Heart right ventricle (tissue), 16 donors: ENCODE data around the gene CYGB. TPM values are rescaled to one million over a fixed set of nuclear protein-coding genes. Genes with fewer than 3 reads are reported as not detected.

Experiments used
- ATAC-seq, 8 donors: fragments of 200-7000 bp; cut with Tn5 transposase; one replicate each; pipeline ENCODE4 v1.9.1; 2020; ENCODE audit warnings: mild to moderate bottlenecking in 8 of 8, moderate library complexity in 8 of 8, moderate number of reproducible peaks in 1 of 8
- DNase-seq, 2 donors: peaks; one replicate each; pipeline ENCODE4 v3.0.0-alpha.2; 2020
- H3K27ac ChIP-seq, 10 donors: fragments of 200-600 bp; sonication (generic) in 2 of 10; one replicate each; pipeline versions ENCODE4 v1.5.0 to v1.8.0; 2020 to 2022; ENCODE audit warnings: mild to moderate bottlenecking in 3 of 10
- H3K27me3 ChIP-seq, 7 donors: fragments of 200-600 bp; one replicate each; pipeline ENCODE4 v1.8.0; 2021 to 2022; ENCODE audit warnings: mild to moderate bottlenecking in 2 of 7
- H3K36me3 ChIP-seq, 9 donors: fragments of 200-600 bp; sonication (generic) in 1 of 9; one replicate each; pipeline versions ENCODE4 v1.5.0 to v1.8.0; 2020 to 2022; ENCODE audit warnings: mild to moderate bottlenecking in 2 of 9
- H3K4me1 ChIP-seq, 9 donors: fragments of 200-600 bp; sonication (generic) in 1 of 9; one replicate each; pipeline versions ENCODE4 v1.5.0 to v1.8.0; 2020 to 2022; ENCODE audit warnings: mild to moderate bottlenecking in 4 of 9
- H3K4me3 ChIP-seq, 10 donors: fragments of 200-600 bp; sonication (generic) in 2 of 10; one replicate each; pipeline versions ENCODE4 v1.5.0 to v1.8.0; 2020 to 2022; ENCODE audit warnings: mild to moderate bottlenecking in 7 of 10, moderate library complexity in 2 of 10
- H3K9me3 ChIP-seq, 11 donors: fragments of 200-600 bp in 10 of 11; sonication (generic) in 2 of 11; one replicate each; pipeline versions ENCODE4 v1.5.0 to v1.8.0; 2013 to 2022; ENCODE audit warnings: mild to moderate bottlenecking in 2 of 11, control low read depth in 1 of 11, moderate library complexity in 1 of 11
- WGBS, 2 donors: extraction: QIAGEN DNeasy Blood & Tissue Kit; methylation state at CpG; one replicate each; pipeline ENCODE4 v1.1.7; 2013; ENCODE audit warnings: inconsistent platforms in 1 of 2; 5-methylcytosine and 5-hydroxymethylcytosine counted together
- intact Hi-C, 10 donors: fragments of 100-400 bp; cut with DNase I; formaldehyde crosslinking; loops; one replicate each; pipeline versions ENCODE4 v1.11.1 to v1.14.2; 2022
- polyA plus RNA-seq, 2 donors: library from polyadenylated mRNA; stranded (reverse); fragments of 200-250 nt; gene quantifications; one replicate each; pipeline ENCODE4 v1.2.3, GENCODE V29; 2013
- total RNA-seq, 10 donors: library from RNA; stranded (reverse); fragmentation: NEBNext Ultra II Directional in 3 of 10; extraction: Animal tissue kit (Norgen Biotek cat#: 25700) in 3 of 10; gene quantifications; one replicate each; pipeline versions ENCODE4 v1.2.1 to v1.2.4, GENCODE V29; 2021 to 2023
- TF ChIP-seq, protein P1 (sequence below), 9 donors: fragments of 200-600 bp; sonication (generic) in 2 of 9; IDR thresholded peaks; one replicate each; pipeline versions ENCODE4 v1.5.0 to v1.8.0; 2021 to 2022; ENCODE audit warnings: antibody characterized with exemption in 9 of 9, mild to moderate bottlenecking in 5 of 9, moderate library complexity in 1 of 9
- donor health status: Arrhythmogenic right ventricular cardiomyopathy.
- donor health status: ischemic (EF 13 %, LVEDD 7.1; RV severe dilation, severe dysfunction).
- donor health status: healthy with polysubstance abuse.
- donor health status: DM: no; HTN: yes; CAD: no.
- donor health status: DM: no; HTN: no; CAD: no.
- donor health status: ischemic (EF 25% LVEDD 6.9; RV normal size, moderate dysfunction).
- donor health status: ischemic (EF 25% LVEDD 5.7; RV mildly dilated, moderate dysfunction).
- donor health status: healthy.
- donor health status: DM: yes; HTN: yes; CAD: no.
- donor health status: Ischemic cardiomyopathy.
- donor health status: ischemic (EF 35%, LVEDD 5.7; RV mildly dilated, moderate dysfunction).
- donor health status: nonischemic (EF 11% LVEDD 7.7; RV severe dilation, severe dysfunction).
- donor health status: DM: yes; HTN: yes; CAD: no.
- donor health status: PGD.
- donor health status: ischemic (EF 29% LVEDD 5.4; RV normal size, mild dysfunction).
- donor health status: nonischemic (EF 23%, LVEDD 6.1; RV moderate dilation, normal function).

Gene CYGB
- total and polyA plus RNA-seq, 12 donors = 9.3 to 57.7 (median 21.1) TPM

- Histone ChIP-seq H3K4me3 (peak overlapping the region in 1 of 10 donors; percentile 19), H3K27ac (peak overlapping the region in 2 of 10 donors; percentile 35), H3K9me3 (no peaks in the 10 kb centered on the region), H3K27me3 (no peaks in the 10 kb centered on the region), H3K4me1 (peaks cover 14 to 46% (median 34%) of the 10 kb centered on the region in 9 donors), H3K36me3 (no peaks in the 10 kb centered on the region)
- no peak for ATAC-seq
- intact Hi-C loops = loop anchor here in 3 of 10 donors (10.0 kb wide), 2 partner anchors 74 to 164 kb away; partner anchors contain the start of gene MXRA7 (in 1 of the 3)
- DNase-seq = no peak
- TF ChIP-seq, protein P1, sequence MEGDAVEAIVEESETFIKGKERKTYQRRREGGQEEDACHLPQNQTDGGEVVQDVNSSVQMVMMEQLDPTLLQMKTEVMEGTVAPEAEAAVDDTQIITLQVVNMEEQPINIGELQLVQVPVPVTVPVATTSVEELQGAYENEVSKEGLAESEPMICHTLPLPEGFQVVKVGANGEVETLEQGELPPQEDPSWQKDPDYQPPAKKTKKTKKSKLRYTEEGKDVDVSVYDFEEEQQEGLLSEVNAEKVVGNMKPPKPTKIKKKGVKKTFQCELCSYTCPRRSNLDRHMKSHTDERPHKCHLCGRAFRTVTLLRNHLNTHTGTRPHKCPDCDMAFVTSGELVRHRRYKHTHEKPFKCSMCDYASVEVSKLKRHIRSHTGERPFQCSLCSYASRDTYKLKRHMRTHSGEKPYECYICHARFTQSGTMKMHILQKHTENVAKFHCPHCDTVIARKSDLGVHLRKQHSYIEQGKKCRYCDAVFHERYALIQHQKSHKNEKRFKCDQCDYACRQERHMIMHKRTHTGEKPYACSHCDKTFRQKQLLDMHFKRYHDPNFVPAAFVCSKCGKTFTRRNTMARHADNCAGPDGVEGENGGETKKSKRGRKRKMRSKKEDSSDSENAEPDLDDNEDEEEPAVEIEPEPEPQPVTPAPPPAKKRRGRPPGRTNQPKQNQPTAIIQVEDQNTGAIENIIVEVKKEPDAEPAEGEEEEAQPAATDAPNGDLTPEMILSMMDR (IDR thresholded peaks at IDR 0.05) = no peak
- WGBS, 2 donors = 69 to 71% methylated on average over 15 of the region's 15 CpGs
Observed at GRCh38 chr17:76550712-76551615, 13.5 kb upstream of the CYGB start.

- no peaks in the 10 kb centered on the region for H3K9me3 ChIP-seq
- no peak for DNase-seq
- H3K4me3 ChIP-seq = no peak overlapping the region
- H3K4me1 ChIP-seq = peaks cover 26 to 59% (median 47%) of the 10 kb centered on the region in 9 donors
- H3K27me3 ChIP-seq = peaks cover 0 to 5% (median 0%) of the 10 kb centered on the region in 7 donors
- H3K27ac ChIP-seq = no peak overlapping the region
- TF ChIP-seq, protein P1 (IDR thresholded peaks at IDR 0.05) = no peak
- ATAC-seq = no peak
- 74 to 75% methylated on average over 7 of the region's 7 CpGs for WGBS, 2 donors
- intact Hi-C loops = loop anchor here in 1 of 10 donors (10.0 kb wide), 1 partner anchor 175 kb away; the partner anchor contains the start of genes JMJD6 and METTL23
- H3K36me3 ChIP-seq = no peaks in the 10 kb centered on the region
Observed at GRCh38 chr17:76549539-76549938, 12.0 kb upstream of the CYGB start.

GRCh38 chr17:76549215-76549518, 11.7 kb upstream of the CYGB start:
- Histone ChIP-seq H3K4me3 (no peak overlapping the region), H3K27me3 (peaks cover 0 to 9% (median 0%) of the 10 kb centered on the region in 7 donors), H3K9me3 (no peaks in the 10 kb centered on the region), H3K36me3 (no peaks in the 10 kb centered on the region), H3K4me1 (peaks cover 29 to 62% (median 47%) of the 10 kb centered on the region in 9 donors), H3K27ac (no peak overlapping the region)
- intact Hi-C loops = loop anchor here in 1 of 10 donors (10.0 kb wide), 1 partner anchor 176 kb away; the partner anchor contains the start of genes JMJD6 and METTL23
- TF ChIP-seq, protein P1 (IDR thresholded peaks at IDR 0.05) = no peak
- ATAC-seq (no peak), DNase-seq (no peak)
- 85 to 96% methylated on average over 9 of the region's 9 CpGs for whole genome bisulfite sequencing, 2 donors

GRCh38 chr17:76548378-76549214, 11.1 kb upstream of the CYGB start:
- peak overlapping the region in 2 of 10 donors; percentile 11 to 21 for H3K27ac ChIP-seq
- intact Hi-C loops = loop anchor here in 1 of 10 donors (10.0 kb wide), 1 partner anchor 176 kb away; the partner anchor contains the start of genes JMJD6 and METTL23
- H3K4me3 ChIP-seq = no peak overlapping the region
- TF ChIP-seq, protein P1 (IDR thresholded peaks at IDR 0.05) = no peak
- H3K27me3 ChIP-seq = peaks cover 0 to 14% (median 0%) of the 10 kb centered on the region in 7 donors
- H3K4me1 ChIP-seq = peaks cover 35 to 65% (median 47%) of the 10 kb centered on the region in 9 donors
- ATAC-seq (no peak), DNase-seq (no peak)
- H3K36me3 ChIP-seq = no peaks in the 10 kb centered on the region
- 65 to 67% methylated on average over 9 of the region's 9 CpGs for WGBS, 2 donors
- no peaks in the 10 kb centered on the region for H3K9me3 ChIP-seq
